Measurements from ENCODE around the gene LCP2. TPM values are rescaled to one million over a fixed set of nuclear protein-coding genes. Genes with fewer than 3 reads are reported as not detected.

Gene LCP2
- total RNA-seq, 1 experiment from 2014 or later, result not detected

- H4K5ac ChIP-seq (ENCODE audit: insufficient read length, low read depth, low read length), result no peak overlapping the region
- peaks cover 17 to 19% of the 10 kb centered on the region in 2 experiments for H3K9me3 Mint-ChIP-seq
- no peak overlapping the region for H3K4me3 Mint-ChIP-seq
- H2BK15ac ChIP-seq (ENCODE audit: low read depth, low read length), result no peak overlapping the region
- no peak overlapping the region for H3K4me2 ChIP-seq (ENCODE audit: insufficient read depth, insufficient read length, low read length)
- no peaks in the 10 kb centered on the region for H3K4me1 ChIP-seq (ENCODE audit: insufficient read depth, low read length)
- peaks cover 6 to 15% of the 10 kb centered on the region in 2 experiments for H3K4me1 Mint-ChIP-seq
- no peak overlapping the region for H3K27ac ChIP-seq (ENCODE audit: insufficient read length, low read depth, low read length)
- no CpG with 5 or more reads among the region's 4 CpGs for WGBS (ENCODE audit: extremely low coverage, insufficient read length, low lambda C conversion rate)
- H3T11ph ChIP-seq (ENCODE audit: low read length), result no peak overlapping the region
- no peak overlapping the region for H3K27ac Mint-ChIP-seq
- H3K79me2 ChIP-seq (ENCODE audit: insufficient read depth, low read length), result no peaks in the 10 kb centered on the region
- no peak overlapping the region for H3K56ac ChIP-seq (ENCODE audit: insufficient read length, low read depth, low read length)
- no peaks in the 10 kb centered on the region; the same call in 1 of the 2 replicates for H3K27me3 ChIP-seq (ENCODE audit: insufficient read depth, low read length)
- H2AFZ ChIP-seq (ENCODE audit: low read length), result no peak overlapping the region
- H2BK5ac ChIP-seq (ENCODE audit: insufficient read length, low read length), result no peak overlapping the region
- H3K18ac ChIP-seq (ENCODE audit: insufficient read length, low read depth, low read length), result no peak overlapping the region
- no peak overlapping the region for H3K14ac ChIP-seq (ENCODE audit: insufficient read depth, low read length)
- H4K91ac ChIP-seq (ENCODE audit: insufficient read length, low read depth, low read length), result no peak overlapping the region
- no peaks in the 10 kb centered on the region for H3K79me1 ChIP-seq (ENCODE audit: insufficient read depth, low read depth, low read length, poor library complexity, severe bottlenecking)
- H3K23me2 ChIP-seq (ENCODE audit: insufficient read length, low read depth, low read length, poor library complexity, severe bottlenecking), result no peaks in the 10 kb centered on the region
- H2AK5ac ChIP-seq (ENCODE audit: insufficient read length, low read length), result no peak overlapping the region
- no peaks in the 10 kb centered on the region for H4K20me1 ChIP-seq (ENCODE audit: control insufficient read depth, insufficient read depth, insufficient read length)
- DNase-seq, result no peak
- peaks cover 18% of the 10 kb centered on the region for H3K27me3 Mint-ChIP-seq (ENCODE audit: low read depth)
- no peak overlapping the region for H3K4ac ChIP-seq (ENCODE audit: low read depth, low read length)
- H3K9ac ChIP-seq (ENCODE audit: extremely low read depth, insufficient read length, low read length), result no peak overlapping the region
- peaks cover 12% of the 10 kb centered on the region for H3K9me3 ChIP-seq (ENCODE audit: control insufficient read depth, low read depth, low read length)
- no peak overlapping the region for H2BK120ac ChIP-seq (ENCODE audit: low read depth, low read length, poor library complexity, severe bottlenecking)
- no peak for TF ChIP-seq CTCF (conservative IDR thresholded peaks at IDR 0.05)
- H3K36me3 Mint-ChIP-seq (ENCODE audit: insufficient read depth in 1 of 3, low read depth in 3 of 3), result peaks cover 9 to 18% (median 11%) of the 10 kb centered on the region in 3 experiments; a peak in 6 of 7 replicates
- H4K8ac ChIP-seq (replicated peaks; ENCODE audit: insufficient read length, low read depth, low read length), result no peak overlapping the region
- no peak overlapping the region for H2BK20ac ChIP-seq (ENCODE audit: low read depth, low read length, poor library complexity, severe bottlenecking)
- no peak overlapping the region for H3K23ac ChIP-seq (ENCODE audit: insufficient read length, low read depth, low read length)
- no peak overlapping the region for H2BK12ac ChIP-seq (ENCODE audit: insufficient read length, low read depth, low read length)
Measured at GRCh38 chr5:170292179-170293104, 5.1 kb downstream of the LCP2 start.

All from H9 (cell line).